Osteocyte (in vitro differentiated cells): ENCODE results near the gene WDR38. TPM values are rescaled to one million over a fixed set of nuclear protein-coding genes. Genes with fewer than 3 reads are reported as not detected.
A peak's percentile ranks its signal among the peaks of the same experiment; 100 is the strongest.

Experiments
- DNase-seq: peaks from one replicate; pipeline ENCODE4 v3.0.0; 2021; ENCODE audit warnings: mixed read lengths; ENCODE audit not compliant: unreplicated experiment; ENCODE audit errors: extremely low spot score
- H3K27ac Mint-ChIP-seq: one replicate; pipeline ENCODE4 v1.8.0; 2021; ENCODE audit warnings: mild to moderate bottlenecking, mixed read lengths; ENCODE audit not compliant: unreplicated experiment
- H3K27me3 Mint-ChIP-seq: one replicate; pipeline ENCODE4 v1.8.0; 2021; ENCODE audit warnings: mixed read lengths; ENCODE audit not compliant: unreplicated experiment
- H3K36me3 Mint-ChIP-seq: one replicate; pipeline ENCODE4 v1.8.0; 2021; ENCODE audit warnings: mixed read lengths; ENCODE audit not compliant: unreplicated experiment
- H3K4me1 Mint-ChIP-seq: one replicate; pipeline ENCODE4 v1.8.0; 2021; ENCODE audit warnings: mixed read lengths; ENCODE audit not compliant: unreplicated experiment
- H3K4me3 Mint-ChIP-seq: one replicate; pipeline ENCODE4 v1.8.0; 2021; ENCODE audit warnings: mild to moderate bottlenecking, moderate library complexity, mixed read lengths; ENCODE audit not compliant: unreplicated experiment
- H3K9me3 Mint-ChIP-seq: one replicate; pipeline ENCODE4 v1.8.0; 2021; ENCODE audit warnings: mixed read lengths; ENCODE audit not compliant: unreplicated experiment
- total RNA-seq: library from RNA; stranded (reverse); gene quantifications from 2 replicates; pipeline ENCODE4 v1.2.1, GENCODE V29; 2021
- TF ChIP-seq, protein P1 (sequence below): fragments of 200-600 bp; sonication (generic); IDR thresholded peaks from 2 replicates; pipeline ENCODE4 v1.5.0; 2021; ENCODE audit warnings: antibody characterized with exemption, mild to moderate bottlenecking, moderate library complexity

WDR38 gene
- total RNA-seq, 1 donor from 2014 or later: not detected

DNA sequence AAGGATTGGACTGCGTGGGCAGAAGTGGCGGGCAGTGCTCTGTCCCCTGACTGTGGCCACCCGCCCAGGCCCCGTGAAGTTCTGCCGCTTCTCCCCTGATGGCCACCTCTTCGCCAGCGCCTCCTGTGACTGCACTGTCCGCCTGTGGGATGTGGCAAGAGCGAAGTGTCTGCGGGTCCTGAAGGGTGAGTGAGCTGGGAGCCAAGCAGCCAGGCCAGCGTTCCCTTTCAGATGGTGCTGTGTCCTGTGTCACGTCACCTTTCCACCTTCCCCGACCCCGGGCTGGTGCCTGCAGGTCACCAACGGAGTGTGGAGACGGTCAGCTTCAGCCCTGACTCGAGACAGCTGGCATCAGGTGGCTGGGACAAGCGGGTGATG lies 2.3 kb downstream of the WDR38 start:
- Mint-ChIP-seq H3K9me3 (no peaks in the 10 kb centered on the region), H3K4me1 (peaks cover 31% of the 10 kb centered on the region), H3K27ac (no peak overlapping the region), H3K36me3 (peaks cover 15% of the 10 kb centered on the region), H3K4me3 (no peak overlapping the region), H3K27me3 (no peaks in the 10 kb centered on the region)
- TF ChIP-seq, protein P1, sequence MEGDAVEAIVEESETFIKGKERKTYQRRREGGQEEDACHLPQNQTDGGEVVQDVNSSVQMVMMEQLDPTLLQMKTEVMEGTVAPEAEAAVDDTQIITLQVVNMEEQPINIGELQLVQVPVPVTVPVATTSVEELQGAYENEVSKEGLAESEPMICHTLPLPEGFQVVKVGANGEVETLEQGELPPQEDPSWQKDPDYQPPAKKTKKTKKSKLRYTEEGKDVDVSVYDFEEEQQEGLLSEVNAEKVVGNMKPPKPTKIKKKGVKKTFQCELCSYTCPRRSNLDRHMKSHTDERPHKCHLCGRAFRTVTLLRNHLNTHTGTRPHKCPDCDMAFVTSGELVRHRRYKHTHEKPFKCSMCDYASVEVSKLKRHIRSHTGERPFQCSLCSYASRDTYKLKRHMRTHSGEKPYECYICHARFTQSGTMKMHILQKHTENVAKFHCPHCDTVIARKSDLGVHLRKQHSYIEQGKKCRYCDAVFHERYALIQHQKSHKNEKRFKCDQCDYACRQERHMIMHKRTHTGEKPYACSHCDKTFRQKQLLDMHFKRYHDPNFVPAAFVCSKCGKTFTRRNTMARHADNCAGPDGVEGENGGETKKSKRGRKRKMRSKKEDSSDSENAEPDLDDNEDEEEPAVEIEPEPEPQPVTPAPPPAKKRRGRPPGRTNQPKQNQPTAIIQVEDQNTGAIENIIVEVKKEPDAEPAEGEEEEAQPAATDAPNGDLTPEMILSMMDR: no peak
- no peak for DNase-seq

DNA sequence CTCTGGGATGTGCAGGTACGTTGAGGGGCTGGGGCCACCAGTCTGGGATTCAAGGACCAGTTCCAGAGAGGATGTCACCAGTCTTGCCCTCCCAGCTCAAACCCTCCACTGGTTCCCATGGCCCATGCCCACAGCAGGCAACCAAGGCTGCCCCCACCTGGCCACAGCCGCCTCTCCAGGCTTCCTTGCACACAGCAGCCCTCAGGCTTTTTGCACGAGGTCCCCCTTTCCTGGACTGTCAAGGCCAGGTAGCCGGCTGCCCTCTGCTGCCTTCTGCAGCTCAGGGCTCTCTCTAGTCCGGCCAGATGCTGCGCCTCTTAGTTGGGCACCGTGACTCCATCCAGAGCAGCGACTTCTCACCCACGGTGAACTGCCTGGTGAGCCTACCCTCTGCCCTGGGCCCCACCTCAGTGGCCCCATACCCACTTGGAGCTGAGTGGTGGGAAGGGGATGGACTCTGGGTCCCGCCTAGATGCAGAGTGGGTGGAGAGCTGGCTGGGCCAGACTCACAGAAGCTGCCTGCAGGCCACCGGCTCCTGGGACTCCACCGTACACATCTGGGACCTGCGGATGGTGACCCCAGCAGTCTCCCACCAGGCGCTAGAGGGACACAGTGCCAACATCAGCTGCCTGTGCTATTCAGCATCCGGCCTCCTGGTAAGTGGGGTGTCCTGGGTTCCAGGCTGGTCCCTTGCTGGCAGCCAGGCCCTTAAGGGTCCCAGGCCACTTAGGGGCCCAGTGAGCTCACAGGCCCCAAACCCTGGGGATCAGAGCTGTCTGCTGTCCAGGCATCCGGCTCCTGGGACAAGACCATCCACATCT lies 2.9 kb downstream of the WDR38 start:
- Mint-ChIP-seq H3K4me3 (no peak overlapping the region), H3K27me3 (no peaks in the 10 kb centered on the region), H3K36me3 (peaks cover 15% of the 10 kb centered on the region), H3K27ac (no peak overlapping the region), H3K4me1 (peaks cover 31% of the 10 kb centered on the region), H3K9me3 (no peaks in the 10 kb centered on the region)
- TF ChIP-seq, protein P1: peak; percentile 48
- no peak for DNase-seq

DNA sequence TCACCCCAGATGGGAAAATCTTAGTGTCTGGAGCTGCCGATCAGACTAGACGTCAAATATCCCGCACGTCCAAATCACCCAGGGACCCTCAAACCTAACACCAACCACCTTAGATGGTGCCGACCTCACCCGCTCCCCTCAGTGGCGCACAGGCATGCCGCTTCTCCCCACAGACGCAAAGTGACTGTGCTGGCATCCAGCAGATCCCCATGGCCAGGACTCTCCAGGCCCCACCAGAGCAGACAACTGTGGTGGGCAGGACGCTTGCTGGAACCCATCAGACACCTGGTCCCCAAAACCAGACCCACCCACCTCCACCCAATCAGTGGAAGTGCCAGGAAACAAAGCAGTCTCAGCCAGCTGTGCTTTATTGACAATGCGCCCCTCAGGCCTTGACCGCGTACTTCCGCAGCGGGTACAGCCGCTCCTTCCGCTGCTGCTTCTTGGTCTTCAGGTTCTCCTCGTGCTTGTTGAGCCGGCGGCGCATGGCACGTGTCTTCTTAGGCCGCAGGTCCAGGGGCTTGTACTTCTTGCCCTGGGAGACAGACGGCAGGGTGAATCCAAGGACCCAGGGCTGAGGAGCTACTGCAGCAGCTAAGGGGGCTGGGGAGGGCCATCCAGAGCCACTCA lies 4.4 kb downstream of the WDR38 start:
- Mint-ChIP-seq H3K4me3 (no peak overlapping the region), H3K9me3 (no peaks in the 10 kb centered on the region), H3K36me3 (peaks cover 15% of the 10 kb centered on the region), H3K27ac (no peak overlapping the region), H3K4me1 (peaks cover 26% of the 10 kb centered on the region), H3K27me3 (no peaks in the 10 kb centered on the region)
- DNase-seq: no peak
- TF ChIP-seq, protein P1: no peak

DNA sequence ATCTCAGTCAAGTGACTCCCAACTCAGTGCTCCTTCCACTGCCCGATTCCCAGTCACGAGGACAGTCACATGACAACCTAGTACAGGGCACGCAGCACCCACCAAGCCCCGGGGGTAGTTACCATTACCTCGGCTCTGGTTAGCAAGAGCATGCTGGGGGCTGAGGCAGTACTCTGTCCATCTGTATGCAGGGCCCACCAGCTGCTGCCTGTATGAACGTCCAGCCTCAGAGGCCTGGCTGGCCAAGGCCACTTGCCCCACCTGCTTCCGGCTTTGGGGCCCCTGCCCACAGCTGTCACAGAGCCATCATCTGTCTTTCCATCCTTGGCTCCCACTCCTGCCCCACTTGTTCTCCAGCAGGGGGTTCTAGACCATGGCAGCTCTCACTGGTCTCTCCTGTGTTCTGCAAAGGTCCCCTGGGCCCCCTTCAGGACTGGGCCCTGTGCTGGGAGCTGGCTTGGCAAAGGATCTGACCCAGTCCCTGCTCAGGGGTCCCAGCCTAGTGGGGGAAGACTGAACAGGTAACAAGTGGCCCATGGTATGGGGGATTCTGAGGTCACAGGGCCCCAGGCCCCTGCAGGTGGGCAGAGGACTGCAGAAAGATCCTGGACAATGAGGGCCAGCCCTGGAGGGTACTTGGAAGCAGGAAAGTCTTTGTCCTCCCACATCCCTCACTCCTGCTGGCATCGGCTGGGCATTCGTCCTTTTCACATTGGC lies 5.2 kb downstream of the WDR38 start:
- peaks cover 15% of the 10 kb centered on the region for H3K36me3 Mint-ChIP-seq
- no peaks in the 10 kb centered on the region for H3K27me3 Mint-ChIP-seq
- DNase-seq: no peak
- H3K4me3 Mint-ChIP-seq: no peak overlapping the region
- H3K4me1 Mint-ChIP-seq: peaks cover 24% of the 10 kb centered on the region
- H3K27ac Mint-ChIP-seq: no peak overlapping the region
- H3K9me3 Mint-ChIP-seq: no peaks in the 10 kb centered on the region
- TF ChIP-seq, protein P1: no peak
